ENCODE measurements around the gene KPNA6. TPM values are rescaled to one million over a fixed set of nuclear protein-coding genes. Genes with fewer than 3 reads are reported as not detected.

Gene KPNA6
- total RNA-seq, 6 experiments from 2014 or later = 23.4 to 44.6 (median 34.0) TPM

DNA sequence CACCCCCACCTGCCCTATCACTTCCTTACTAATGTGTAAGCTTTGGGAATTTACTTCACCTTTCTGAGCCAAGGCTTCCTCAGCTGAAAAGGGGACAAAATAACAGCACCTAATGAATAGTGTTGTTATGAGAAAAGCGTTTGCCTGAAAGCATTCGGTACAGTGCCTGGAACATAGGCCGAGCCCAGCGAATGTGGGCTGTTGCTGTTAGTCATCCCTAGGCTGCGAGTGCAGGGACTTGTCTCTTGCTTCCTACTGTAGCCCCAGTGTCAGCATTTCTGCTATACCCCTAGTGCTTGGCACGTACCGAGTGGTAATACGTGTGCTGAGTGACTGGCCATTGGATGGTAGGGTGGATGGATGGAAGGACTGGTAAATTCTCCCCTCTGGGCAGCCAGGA is 16.7 kb upstream of the KPNA6 start:
- H3K4me1 ChIP-seq = peaks cover 0 to 24% (median 10%) of the 10 kb centered on the region in 4 donors
- no peak for DNase-seq
- no peak overlapping the region for H3K27ac ChIP-seq
- peaks cover 0 to 13% (median 5%) of the 10 kb centered on the region in 4 donors for H3K36me3 ChIP-seq
- H3K27me3 ChIP-seq = no peaks in the 10 kb centered on the region
- H3K4me3 ChIP-seq = no peak overlapping the region
- 96% methylated on average over 5 of the region's 8 CpGs for WGBS (ENCODE audit: insufficient coverage, low coverage, low lambda C conversion rate, missing lambda C conversion rate)
- no peaks in the 10 kb centered on the region for H3K9me3 ChIP-seq
- intact Hi-C loops (cut with DNase I) = no loop called here
- TF ChIP-seq, protein P1, sequence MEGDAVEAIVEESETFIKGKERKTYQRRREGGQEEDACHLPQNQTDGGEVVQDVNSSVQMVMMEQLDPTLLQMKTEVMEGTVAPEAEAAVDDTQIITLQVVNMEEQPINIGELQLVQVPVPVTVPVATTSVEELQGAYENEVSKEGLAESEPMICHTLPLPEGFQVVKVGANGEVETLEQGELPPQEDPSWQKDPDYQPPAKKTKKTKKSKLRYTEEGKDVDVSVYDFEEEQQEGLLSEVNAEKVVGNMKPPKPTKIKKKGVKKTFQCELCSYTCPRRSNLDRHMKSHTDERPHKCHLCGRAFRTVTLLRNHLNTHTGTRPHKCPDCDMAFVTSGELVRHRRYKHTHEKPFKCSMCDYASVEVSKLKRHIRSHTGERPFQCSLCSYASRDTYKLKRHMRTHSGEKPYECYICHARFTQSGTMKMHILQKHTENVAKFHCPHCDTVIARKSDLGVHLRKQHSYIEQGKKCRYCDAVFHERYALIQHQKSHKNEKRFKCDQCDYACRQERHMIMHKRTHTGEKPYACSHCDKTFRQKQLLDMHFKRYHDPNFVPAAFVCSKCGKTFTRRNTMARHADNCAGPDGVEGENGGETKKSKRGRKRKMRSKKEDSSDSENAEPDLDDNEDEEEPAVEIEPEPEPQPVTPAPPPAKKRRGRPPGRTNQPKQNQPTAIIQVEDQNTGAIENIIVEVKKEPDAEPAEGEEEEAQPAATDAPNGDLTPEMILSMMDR (IDR thresholded peaks at IDR 0.05) = no peak
- TF ChIP-seq POLR2A (IDR thresholded peaks at IDR 0.05) = no peak
- ATAC-seq = no peak

DNA sequence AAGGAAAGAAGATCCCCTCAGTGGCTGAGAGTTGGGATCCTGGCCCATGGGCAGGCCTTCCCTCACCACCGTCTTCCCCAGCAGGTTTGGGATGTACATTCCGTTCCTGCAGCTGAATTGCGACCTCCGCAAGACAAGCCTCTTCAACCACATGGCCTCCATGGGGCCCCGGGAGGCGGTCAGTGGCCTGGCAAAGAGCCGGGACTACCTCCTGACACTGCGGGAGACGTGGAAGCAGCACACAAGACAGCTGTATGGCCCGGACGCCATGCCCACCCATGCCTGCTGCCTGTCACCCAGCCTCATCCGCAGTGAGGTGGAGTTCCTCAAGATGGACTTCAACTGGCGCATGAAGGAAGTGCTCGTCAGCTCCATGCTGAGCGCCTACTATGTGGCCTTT is 16.3 kb upstream of the KPNA6 start:
- intact Hi-C loops (cut with DNase I) = no loop called here

DNA sequence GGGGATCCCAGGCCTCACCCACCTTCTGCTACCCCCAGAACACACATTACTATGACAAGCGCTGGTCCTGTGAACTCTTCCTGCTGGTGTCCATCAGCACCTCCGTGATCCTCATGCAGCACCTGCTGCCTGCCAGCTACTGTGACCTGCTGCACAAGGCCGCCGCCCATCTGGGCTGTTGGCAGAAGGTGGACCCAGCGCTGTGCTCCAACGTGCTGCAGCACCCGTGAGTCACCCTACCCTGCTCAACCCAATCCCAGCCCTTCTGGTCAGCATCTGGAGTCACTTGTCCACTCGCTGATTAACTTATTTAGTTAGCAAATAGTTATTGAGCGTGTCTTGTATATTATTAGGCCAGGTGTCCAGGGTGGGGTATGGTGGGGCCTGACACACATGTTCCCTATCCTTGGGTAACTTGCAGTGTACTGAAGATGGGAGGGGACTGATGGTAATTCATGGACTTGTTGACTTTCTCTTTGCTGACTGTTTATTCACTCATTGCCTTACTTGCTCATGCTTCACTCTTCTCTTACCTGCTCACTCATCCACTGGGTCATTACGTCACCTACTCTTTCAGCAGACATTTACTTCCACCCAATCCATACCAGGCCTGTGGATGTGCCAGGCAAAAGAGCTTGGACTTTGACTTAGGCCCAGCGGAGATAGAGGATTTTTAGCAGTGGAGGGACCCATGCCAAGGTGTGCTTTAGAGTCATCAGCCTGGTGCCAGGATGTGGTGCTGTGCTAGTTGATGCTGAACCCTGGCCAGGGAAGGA is 12.9 kb upstream of the KPNA6 start:
- Histone ChIP-seq H3K27me3 (no peaks in the 10 kb centered on the region), H3K9me3 (no peaks in the 10 kb centered on the region), H3K27ac (peak overlapping the region; percentile 86 to 93 (median 93)), H3K4me1 (peaks cover 0 to 24% (median 10%) of the 10 kb centered on the region in 4 donors), H3K4me3 (no peak overlapping the region), H3K36me3 (peaks cover 0 to 17% (median 6%) of the 10 kb centered on the region in 4 donors)
- TF ChIP-seq, protein P1 (IDR thresholded peaks at IDR 0.05) = no peak
- peak; percentile 47 for TF ChIP-seq POLR2A (IDR thresholded peaks at IDR 0.05)
- DNase-seq = peak; percentile 90 to 93 (median 92)
- peak; percentile 87 to 92 (median 90) for ATAC-seq
- WGBS (ENCODE audit: insufficient coverage, low coverage, low lambda C conversion rate, missing lambda C conversion rate) = 27% methylated on average over 9 of the region's 11 CpGs
- intact Hi-C loops (cut with DNase I) = no loop called here

More for the DNA sequence above, 16.3 kb upstream of the KPNA6 start:
- H3K36me3 ChIP-seq = peaks cover 0 to 13% (median 5%) of the 10 kb centered on the region in 4 donors
- H3K4me1 ChIP-seq = peaks cover 0 to 24% (median 10%) of the 10 kb centered on the region in 4 donors
- ATAC-seq (no peak), DNase-seq (peak in 1 of 3 donors; percentile 45)
- no peak overlapping the region for H3K4me3 ChIP-seq
- no peak for TF ChIP-seq POLR2A (IDR thresholded peaks at IDR 0.05)
- TF ChIP-seq, protein P1 (IDR thresholded peaks at IDR 0.05) = no peak
- 89% methylated on average over 9 of the region's 15 CpGs for WGBS (ENCODE audit: insufficient coverage, low coverage, low lambda C conversion rate, missing lambda C conversion rate)
- no peaks in the 10 kb centered on the region for H3K27me3 ChIP-seq
- H3K9me3 ChIP-seq = no peaks in the 10 kb centered on the region
- H3K27ac ChIP-seq = no peak overlapping the region

DNA sequence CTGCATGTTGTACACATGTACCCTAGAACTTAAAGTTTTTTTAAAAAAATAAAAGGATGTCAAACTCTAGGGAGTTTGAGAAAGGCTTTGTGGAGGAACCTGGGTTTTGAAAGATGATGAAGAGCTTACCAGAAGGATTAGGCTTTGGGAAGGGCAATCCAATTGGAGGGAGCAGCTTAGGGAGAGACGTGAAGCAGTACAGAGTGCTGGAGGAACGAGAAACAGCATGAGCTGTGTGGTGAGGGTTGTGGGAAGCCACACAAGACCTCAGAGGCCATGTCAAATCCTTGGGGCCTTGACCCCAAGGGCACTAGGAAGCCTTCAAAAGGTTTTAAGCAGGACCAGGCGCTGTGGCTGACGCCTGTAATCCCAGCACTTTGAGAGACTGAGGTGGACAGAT is 8.4 kb upstream of the KPNA6 start:
- Histone ChIP-seq H3K27ac (no peak overlapping the region), H3K4me3 (no peak overlapping the region), H3K4me1 (peaks cover 0 to 23% (median 11%) of the 10 kb centered on the region in 4 donors), H3K36me3 (peaks cover 0 to 7% (median 1%) of the 10 kb centered on the region in 4 donors), H3K27me3 (no peaks in the 10 kb centered on the region), H3K9me3 (no peaks in the 10 kb centered on the region)
- intact Hi-C loops (cut with DNase I) = no loop called here
- WGBS (ENCODE audit: insufficient coverage, low coverage, low lambda C conversion rate, missing lambda C conversion rate) = 100% methylated on average over 3 of the region's 4 CpGs
- no peak for DNase-seq
- TF ChIP-seq, protein P1 (IDR thresholded peaks at IDR 0.05) = no peak
- no peak for TF ChIP-seq POLR2A (IDR thresholded peaks at IDR 0.05)
- ATAC-seq = no peak
